Fibroblast of skin of right biceps (primary cell): ENCODE measurements around the gene ACSL3.
"Not testable (repeated sequence)": the region's sequence is repeated elsewhere in the genome, so short reads cannot be mapped to it uniquely, and the experiment has no call there.

ENCODE experiments used
- DNase-seq: peaks from one replicate; pipeline ENCODE4 v3.0.0-alpha.2; 2013

ACSL3 gene

DNA sequence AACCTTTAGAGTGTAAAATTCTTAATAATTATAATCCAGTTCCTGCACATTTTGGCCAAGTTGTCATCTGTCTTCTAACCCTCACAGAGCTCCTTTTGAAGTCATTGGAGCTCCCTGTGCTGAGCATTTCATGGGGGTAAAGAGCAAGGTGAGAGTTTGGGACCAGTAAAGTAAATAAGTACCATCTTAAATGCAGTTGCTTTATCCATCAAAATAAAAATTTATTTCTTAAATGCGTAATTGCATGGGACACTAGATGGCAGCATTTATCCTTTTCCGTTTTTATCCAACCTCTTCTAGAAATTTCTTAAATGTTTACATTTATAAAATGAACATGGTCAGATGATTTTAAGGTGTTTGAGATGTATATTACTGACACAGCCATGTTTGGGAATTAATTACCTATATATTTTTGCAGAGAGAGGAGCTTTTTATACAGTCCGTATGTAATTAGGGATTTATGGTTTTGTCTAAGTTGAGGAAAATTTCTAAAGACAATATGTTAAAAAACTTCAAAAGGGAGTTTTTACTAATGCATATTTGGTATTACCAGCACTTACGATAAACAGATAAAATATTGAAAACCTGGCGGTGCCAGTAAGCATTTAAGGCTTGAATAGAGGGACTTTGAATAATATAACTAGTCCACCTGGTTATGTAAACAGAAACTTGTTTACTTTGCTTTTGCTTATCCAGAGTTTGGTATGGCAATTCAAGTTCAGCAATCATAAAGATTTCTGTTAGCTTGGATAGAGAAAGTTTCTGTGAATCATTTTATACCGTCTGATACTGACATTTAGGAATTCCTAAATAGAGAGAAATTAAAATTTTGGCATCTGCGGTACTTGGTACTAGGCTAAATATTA is 54.5 kb downstream of the ACSL3 start:
- DNase-seq = peak; percentile 28

GRCh38 chr2:222916229-222917197 is 55.7 kb downstream of the ACSL3 start:
- DNase-seq = no peak

- not testable (repeated sequence) for DNase-seq
Observed at GRCh38 chr2:222917212-222917611, 56.4 kb downstream of the ACSL3 start.

DNA sequence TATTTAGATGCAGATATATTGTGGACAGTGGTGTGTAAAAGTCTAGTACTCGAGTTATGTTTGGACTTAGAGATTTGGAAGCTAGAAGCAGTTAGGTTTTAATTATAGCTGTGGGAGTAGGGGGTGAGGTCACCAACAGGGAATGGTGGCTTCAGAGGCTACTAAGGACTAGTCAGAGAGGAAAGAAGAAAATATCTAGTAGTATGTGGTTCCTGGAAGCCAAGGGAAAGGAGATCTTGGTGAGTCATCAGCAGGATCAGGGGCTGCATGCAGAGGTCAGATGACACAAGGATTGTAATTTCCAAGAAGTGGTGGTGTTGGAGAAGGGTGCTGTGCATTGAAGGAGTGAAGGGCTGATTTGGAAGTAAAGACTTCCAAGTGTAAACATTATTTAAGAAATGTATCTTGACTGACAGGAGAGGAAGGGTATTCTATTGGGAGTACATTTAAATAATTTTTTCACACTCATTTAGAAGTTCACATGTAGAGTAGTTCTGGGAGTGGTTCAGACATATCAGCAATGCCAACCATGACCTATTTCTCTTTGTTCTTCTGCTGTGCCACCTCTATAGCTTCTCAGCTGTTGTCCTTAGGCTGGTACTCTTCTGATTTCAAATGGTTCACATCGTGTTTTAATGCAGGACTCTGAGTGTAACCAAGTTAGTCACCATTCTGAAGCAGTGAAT is 59.1 kb downstream of the ACSL3 start:
- DNase-seq = peak; percentile 95

DNA sequence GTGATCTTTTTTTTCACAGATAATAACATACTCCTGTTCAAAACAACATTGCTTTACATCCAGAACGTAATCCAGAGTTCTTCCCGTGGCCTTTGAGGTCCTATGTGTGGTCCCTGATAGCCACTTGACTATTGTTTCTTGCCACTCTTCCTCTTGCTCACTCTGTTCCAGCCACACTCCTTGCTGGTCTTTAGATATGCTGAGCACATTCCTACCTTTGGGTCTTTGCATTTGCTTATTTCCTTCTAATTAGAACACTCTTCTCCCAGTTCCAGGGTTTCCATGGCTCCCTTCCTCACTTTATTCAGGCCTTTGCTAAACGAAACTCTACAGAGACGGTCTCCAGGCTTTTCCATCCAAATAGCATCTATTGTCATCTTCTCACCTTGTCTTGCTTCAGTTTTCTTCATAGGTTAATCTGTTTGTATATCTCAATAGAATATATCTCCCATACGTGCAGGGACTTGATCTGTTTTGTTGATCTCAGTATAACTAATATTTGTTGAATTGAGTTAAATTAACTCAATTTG is 59.9 kb downstream of the ACSL3 start:
- DNase-seq = no peak

GRCh38 chr2:222922019-222922800 is 61.4 kb downstream of the ACSL3 start:
- DNase-seq = no peak

GRCh38 chr2:222926915-222927314 is 66.1 kb downstream of the ACSL3 start:
- DNase-seq = no peak

- DNase-seq = no peak
Observed at GRCh38 chr2:222927600-222927999, 66.8 kb downstream of the ACSL3 start.

- DNase-seq = no peak
Observed at GRCh38 chr2:222928335-222928734, 67.5 kb downstream of the ACSL3 start.

- no peak for DNase-seq
Observed at GRCh38 chr2:222930862-222931261, 70.0 kb downstream of the ACSL3 start.

DNA sequence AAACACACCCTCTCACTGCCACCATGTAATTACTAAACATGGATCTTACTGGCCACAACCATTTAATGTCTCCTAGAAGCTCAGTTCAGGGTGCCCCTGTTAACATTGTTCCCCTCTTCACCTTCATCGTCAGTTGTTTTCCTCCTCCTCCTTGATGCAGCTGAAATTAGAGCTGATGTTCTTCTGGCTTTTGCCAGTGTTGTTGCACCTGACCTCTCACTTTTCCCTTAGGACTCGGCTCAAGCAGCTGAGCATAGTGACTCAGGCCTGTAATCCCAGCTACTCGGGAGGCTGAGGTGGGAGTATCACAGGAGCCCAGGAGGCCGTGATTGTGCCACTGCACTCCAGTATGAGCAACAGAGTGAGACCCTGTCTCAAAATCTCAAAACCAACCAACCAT is 70.8 kb downstream of the ACSL3 start:
- no peak for DNase-seq

DNA sequence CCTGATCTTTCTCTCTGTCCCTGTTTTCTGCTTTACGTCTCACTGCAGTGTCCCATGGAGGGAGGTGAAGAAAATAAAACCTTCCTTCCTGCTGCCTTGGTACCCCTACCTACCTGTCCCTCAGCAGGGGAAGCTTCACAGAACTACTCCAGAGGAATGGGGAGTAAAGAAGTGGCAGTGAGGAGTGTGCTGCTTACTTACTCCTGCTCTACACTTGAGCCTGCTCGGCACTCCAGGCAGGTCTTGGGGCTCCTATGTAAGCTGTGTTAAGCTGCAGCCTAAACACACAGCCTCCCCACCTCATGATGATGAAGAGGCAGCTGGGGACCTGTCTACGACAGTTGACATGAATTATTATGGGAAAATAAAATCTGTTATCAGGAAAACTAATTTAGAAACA is 72.6 kb downstream of the ACSL3 start:
- no peak for DNase-seq

GRCh38 chr2:222935688-222936298 is 75.0 kb downstream of the ACSL3 start:
- DNase-seq = no peak

- no peak for DNase-seq
Observed at GRCh38 chr2:222936705-222937104, 75.9 kb downstream of the ACSL3 start.

DNA sequence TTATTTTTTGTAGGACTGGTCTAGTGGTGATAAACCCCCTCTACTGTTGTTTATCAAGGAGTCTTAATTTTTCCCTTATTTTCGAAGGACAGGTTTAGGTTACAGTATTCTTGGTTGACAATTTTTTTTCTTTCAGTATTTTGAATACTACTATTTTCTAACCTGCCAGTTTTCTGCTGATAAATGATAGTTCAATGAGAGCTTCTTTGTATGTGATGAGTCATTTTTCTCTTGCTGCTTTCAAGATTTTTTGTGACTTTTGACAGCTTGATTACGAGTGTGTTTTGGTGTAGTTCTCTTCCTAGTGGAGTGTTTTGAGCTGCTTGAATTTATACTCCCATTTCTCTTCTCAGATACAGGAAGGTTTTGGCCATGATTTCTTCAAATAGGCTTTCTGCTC is 77.5 kb downstream of the ACSL3 start:
- DNase-seq = no peak

DNA sequence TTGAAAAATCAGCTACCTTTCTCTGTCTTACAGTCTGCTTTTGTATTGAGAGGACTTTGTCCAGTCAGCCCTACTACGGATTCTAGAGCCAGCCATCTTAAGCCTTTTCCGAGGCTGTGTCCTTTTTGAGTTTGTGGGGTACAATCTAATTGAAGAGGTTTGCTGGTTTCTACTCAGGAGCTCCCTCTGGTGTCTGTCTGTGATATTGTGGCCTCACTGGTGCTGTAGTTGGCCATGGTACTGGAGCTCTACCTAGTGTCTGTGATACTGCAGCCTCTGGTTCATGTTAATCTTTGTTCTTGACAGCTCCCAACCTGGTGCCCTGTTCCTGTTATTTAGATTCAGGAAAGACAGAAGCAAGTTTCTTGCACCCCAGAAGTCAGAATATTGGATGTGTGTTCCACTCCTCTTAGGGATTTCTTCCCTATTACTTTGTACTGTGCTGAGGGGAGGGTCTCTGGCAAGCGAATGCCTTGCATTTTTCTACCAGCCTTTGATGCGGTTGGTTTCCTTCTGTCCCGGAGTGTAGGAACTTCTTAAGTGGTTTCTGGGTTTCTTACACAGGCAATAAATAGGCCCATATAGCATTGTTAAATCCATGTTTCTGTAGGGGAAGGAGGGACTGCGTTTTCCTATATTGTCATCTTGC is 78.5 kb downstream of the ACSL3 start:
- DNase-seq = peak; percentile 71

DNA sequence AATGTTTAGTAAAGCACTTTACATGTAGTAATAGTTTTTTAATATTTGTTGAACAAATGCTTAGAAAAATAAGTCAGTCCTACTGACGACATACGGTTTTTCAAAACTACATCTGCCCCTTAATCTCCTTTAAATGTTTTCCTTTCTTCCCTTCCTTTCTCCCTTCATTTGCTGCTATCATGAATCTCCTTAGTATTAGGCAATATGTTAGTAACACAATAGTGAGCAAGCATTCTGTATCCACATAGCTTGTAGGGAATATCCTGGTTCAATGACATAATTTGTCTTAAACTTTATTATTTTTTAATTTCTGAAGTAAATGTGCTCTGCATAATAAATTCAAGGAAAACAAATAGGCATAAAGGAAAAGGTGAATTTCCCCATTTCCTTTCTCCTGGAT is 79.1 kb downstream of the ACSL3 start:
- DNase-seq = no peak

GRCh38 chr2:222941510-222942032 is 80.7 kb downstream of the ACSL3 start:
- peak; percentile 81 for DNase-seq

- no peak for DNase-seq
Observed at GRCh38 chr2:222942561-222942960, 81.7 kb downstream of the ACSL3 start.

DNA sequence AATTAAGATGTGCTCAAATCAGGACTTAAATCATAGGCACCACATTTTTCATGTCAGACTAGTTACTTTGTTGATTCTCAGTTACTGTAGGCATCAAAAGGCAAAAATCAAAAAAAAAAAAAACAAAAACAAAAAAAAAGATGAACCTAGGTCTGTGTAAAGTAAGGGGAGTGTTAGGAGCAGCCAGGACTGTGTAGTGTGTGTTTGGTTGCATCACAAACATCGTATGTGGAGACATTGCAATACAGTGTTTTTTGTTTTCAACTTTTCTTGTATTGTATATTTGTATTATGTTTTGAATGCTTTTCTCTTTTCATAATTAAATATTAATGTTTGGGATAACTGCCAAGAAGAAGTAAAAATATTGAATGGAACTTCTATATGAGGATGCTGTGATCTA is 82.1 kb downstream of the ACSL3 start:
- DNase-seq = no peak

DNA sequence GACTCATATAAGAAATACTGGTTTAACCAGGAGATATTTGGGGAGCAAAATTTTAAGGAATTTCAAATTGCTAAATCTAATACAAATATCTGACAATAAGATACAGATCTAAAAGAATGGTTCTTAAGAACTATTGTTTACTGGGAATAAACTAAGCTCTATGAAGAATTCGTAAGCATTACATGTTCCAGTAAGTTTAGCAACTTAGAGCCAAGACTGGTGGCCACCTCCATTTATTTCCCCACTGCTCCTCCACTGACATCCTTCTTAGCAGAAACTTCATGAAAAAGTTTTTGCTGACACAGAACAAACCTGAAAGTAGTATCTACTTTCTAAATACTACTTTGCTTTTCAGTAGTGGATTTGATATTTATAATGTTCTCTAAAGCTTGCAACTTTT is 83.0 kb downstream of the ACSL3 start:
- peak; percentile 33 for DNase-seq
